ENCODE measurements around the gene RILPL1.

Gene RILPL1

GRCh38 chr12:123479442-123480180 lies 53.9 kb downstream of the RILPL1 start:
- POLR2A ChIA-PET: no interaction called here
- no peak for TF ChIP-seq CTCF (IDR thresholded peaks at IDR 0.05; ENCODE audit: control extremely low read depth, extremely low read depth, low read depth, missing control alignments)
- no peak for DNase-seq (ENCODE audit: extremely low spot score)
- CTCF ChIA-PET: no interaction called here

GRCh38 chr12:123478762-123479161 lies 54.8 kb downstream of the RILPL1 start:
- ChIA-PET POLR2A (interaction anchor here (0.6 kb wide), 1 partner anchor 18 kb away, joined by 4 read pairs; no protein-coding TSS in a partner anchor), CTCF (no interaction called here)
- TF ChIP-seq CTCF (IDR thresholded peaks at IDR 0.05; ENCODE audit: control extremely low read depth, extremely low read depth, low read depth, missing control alignments): no peak

GRCh38 chr12:123478069-123478468 lies 55.5 kb downstream of the RILPL1 start:
- CTCF ChIA-PET: no interaction called here

More at GRCh38 chr12:123478762-123479161, 54.8 kb downstream of the RILPL1 start:
- no peak for DNase-seq (ENCODE audit: extremely low spot score)

GRCh38 chr12:123475246-123475703 lies 58.2 kb downstream of the RILPL1 start:
- CTCF ChIA-PET: interaction anchor here (0.9 kb wide), 1 partner anchor 8 kb away, joined by 3 read pairs; no protein-coding TSS in a partner anchor
- no peak for DNase-seq (ENCODE audit: extremely low spot score)
- no peak for TF ChIP-seq CTCF (IDR thresholded peaks at IDR 0.05; ENCODE audit: control extremely low read depth, extremely low read depth, low read depth, missing control alignments)
- POLR2A ChIA-PET: no interaction called here

More at GRCh38 chr12:123478069-123478468, 55.5 kb downstream of the RILPL1 start:
- no peak for TF ChIP-seq CTCF (IDR thresholded peaks at IDR 0.05; ENCODE audit: control extremely low read depth, extremely low read depth, low read depth, missing control alignments)
- no peak for DNase-seq (ENCODE audit: extremely low spot score)
- POLR2A ChIA-PET: interaction anchor here (0.6 kb wide), 2 partner anchors 17 to 81 kb away, joined by 4 to 5 read pairs; no protein-coding TSS in a partner anchor

GRCh38 chr12:123474485-123475245 lies 58.9 kb downstream of the RILPL1 start:
- CTCF ChIA-PET: interaction anchor here (0.9 to 1.0 kb wide), 2 partner anchors 9 to 205 kb away, joined by 3 read pairs; no protein-coding TSS in a partner anchor
- TF ChIP-seq CTCF (IDR thresholded peaks at IDR 0.05; ENCODE audit: control extremely low read depth, extremely low read depth, low read depth, missing control alignments): no peak
- DNase-seq (ENCODE audit: extremely low spot score): no peak
- POLR2A ChIA-PET: no interaction called here

GRCh38 chr12:123472438-123472849 lies 61.1 kb downstream of the RILPL1 start:
- DNase-seq (ENCODE audit: extremely low spot score): no peak
- TF ChIP-seq CTCF (IDR thresholded peaks at IDR 0.05; ENCODE audit: control extremely low read depth, extremely low read depth, low read depth, missing control alignments): no peak
- ChIA-PET POLR2A (no interaction called here), CTCF (no interaction called here)

Measured in GM10248 (cell line).